ENCODE results near the gene TINCR. TPM values are rescaled to one million over a fixed set of nuclear protein-coding genes. Genes with fewer than 3 reads are reported as not detected.

Gene TINCR
- total and polyA plus RNA-seq, 2 of the 13 experiments (the other 11 are each of a cell fraction or from before 2014, with no cell fraction given): 0.17 to 0.33 TPM

- no peak for TF ChIP-seq RFXANK (CRISPR knock-in tag; IDR thresholded peaks at IDR 0.05)
- TF ChIP-seq, protein P1, sequence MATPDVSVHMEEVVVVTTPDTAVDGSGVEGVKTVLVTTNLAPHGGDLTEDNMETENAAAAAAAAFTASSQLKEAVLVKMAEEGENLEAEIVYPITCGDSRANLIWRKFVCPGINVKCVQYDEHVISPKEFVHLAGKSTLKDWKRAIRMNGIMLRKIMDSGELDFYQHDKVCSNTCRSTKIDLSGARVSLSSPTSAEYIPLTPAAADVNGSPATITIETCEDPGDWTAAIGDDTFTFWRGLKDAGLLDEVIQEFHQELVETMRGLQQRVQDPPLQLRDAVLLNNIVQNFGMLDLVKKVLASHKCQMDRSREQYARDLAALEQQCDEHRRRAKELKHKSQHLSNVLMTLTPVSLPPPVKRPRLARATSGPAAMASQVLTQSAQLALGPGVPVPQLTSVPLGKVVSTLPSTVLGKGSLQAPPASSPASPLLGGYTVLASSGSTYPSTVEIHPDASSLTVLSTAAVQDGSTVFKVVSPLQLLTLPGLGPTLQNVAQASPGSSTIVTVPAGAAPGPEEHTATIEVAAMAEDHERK (CRISPR knock-in tag; IDR thresholded peaks at IDR 0.05; ENCODE audit: low read depth): no peak
- TF ChIP-seq, protein P2, sequence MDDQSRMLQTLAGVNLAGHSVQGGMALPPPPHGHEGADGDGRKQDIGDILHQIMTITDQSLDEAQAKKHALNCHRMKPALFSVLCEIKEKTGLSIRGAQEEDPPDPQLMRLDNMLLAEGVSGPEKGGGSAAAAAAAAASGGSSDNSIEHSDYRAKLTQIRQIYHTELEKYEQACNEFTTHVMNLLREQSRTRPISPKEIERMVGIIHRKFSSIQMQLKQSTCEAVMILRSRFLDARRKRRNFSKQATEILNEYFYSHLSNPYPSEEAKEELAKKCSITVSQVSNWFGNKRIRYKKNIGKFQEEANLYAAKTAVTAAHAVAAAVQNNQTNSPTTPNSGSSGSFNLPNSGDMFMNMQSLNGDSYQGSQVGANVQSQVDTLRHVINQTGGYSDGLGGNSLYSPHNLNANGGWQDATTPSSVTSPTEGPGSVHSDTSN (CRISPR knock-in tag; IDR thresholded peaks at IDR 0.05; ENCODE audit: borderline replicate concordance): no peak
- no peak for TF ChIP-seq KLF11 (CRISPR knock-in tag; IDR thresholded peaks at IDR 0.05)
Measured at GRCh38 chr19:5592531-5593342, 25.0 kb upstream of the TINCR start.

More at GRCh38 chr19:5592531-5593342, 25.0 kb upstream of the TINCR start:
- intact Hi-C loops (cut with micrococcal nuclease; ENCODE audit: unreplicated experiment): no loop called here
- Histone ChIP-seq H3K9me3 (ENCODE audit: low read length) (no peaks in the 10 kb centered on the region), H3K27me3 (ENCODE audit: control insufficient read depth in 1 of 2, insufficient read depth in 2 of 2, low read length in 2 of 2) (no peaks in the 10 kb centered on the region), H3K9ac (ENCODE audit: insufficient read depth, low read depth, low read length) (no peak overlapping the region), H3K4me3 (replicated peaks in 1 of 3; ENCODE audit: insufficient read depth in 1 of 3, low read depth in 2 of 3, low read length in 3 of 3) (no peak overlapping the region), H3K4me1 (ENCODE audit: insufficient read depth, low read length) (peaks cover 22% of the 10 kb centered on the region), H4K20me1 (ENCODE audit: insufficient read depth, low read length) (peaks cover 4% of the 10 kb centered on the region; the same call in 1 of the 2 replicates), H3K36me3 (replicated peaks in 1 of 2; ENCODE audit: control insufficient read depth in 1 of 2, insufficient read depth in 2 of 2, low read length in 2 of 2) (peaks cover 44 to 91% of the 10 kb centered on the region in 2 experiments), H3K27ac (ENCODE audit: extremely low read length, insufficient read depth, low read length) (no peak overlapping the region), H3K79me2 (ENCODE audit: insufficient read depth, low read length) (no peaks in the 10 kb centered on the region), H3K4me2 (ENCODE audit: low read depth, low read length) (no peak overlapping the region), H2AFZ (ENCODE audit: low read length) (no peak overlapping the region)
- no peak for ATAC-seq
- FAIRE-seq: no peak
- BruUV-seq (replicated peaks): no TSS peak
- CTCF ChIA-PET (ENCODE audit: low intra/inter-chr PET ratio, low total read pairs): no interaction called here
- in situ Hi-C loops (cut with HindIII; ENCODE audit: extremely low pct_ligation_motif_present, low pct_unique_long_range_greater_than_20kb): no loop called here
- POLR2A ChIA-PET: no interaction called here
- no peak for DNase-seq (ENCODE audit: low spot score)
- 98% methylated on average over 23 of the region's 24 CpGs for WGBS (ENCODE audit: low lambda C conversion rate)

Measured in HepG2 (cell line).